HG03045 (cell line): ENCODE measurements around the gene PTGS1.
"Not testable (repeated sequence)": the region's sequence is repeated elsewhere in the genome, so short reads cannot be mapped to it uniquely, and the experiment has no call there.

Experiments used
- ATAC-seq: cut with Tn5 transposase; IDR thresholded peaks from one replicate; pipeline ENCODE4 v1.9.1; 2021; ENCODE audit warnings: mild to moderate bottlenecking, moderate library complexity; ENCODE audit not compliant: unreplicated experiment

PTGS1 gene

GRCh38 chr9:122394265-122395125 lies 23.7 kb downstream of the PTGS1 start:
- no peak for ATAC-seq

DNA sequence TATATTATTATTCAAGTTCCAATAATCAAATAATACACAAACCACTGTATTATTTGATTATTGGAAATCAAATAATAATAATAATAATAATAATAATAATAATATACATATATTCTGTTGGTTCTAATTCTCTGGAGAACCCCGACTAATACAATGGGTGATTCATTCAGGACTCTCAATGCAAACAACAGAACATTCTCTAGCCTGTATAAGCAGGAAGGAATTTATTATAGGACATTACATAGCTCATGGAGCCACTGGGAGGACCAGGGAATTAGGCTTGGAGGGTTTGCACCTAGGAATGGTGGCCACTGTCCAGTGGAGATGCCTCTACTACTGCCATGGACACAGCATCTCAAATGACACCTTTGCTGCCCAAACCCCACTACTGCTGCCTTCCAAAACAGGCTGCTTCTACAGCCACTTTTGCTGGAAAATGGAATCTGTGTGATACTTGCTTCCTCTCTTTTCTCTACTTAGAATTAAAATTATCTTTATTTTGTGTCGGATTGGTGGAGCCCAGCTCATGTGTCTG lies 25.9 kb downstream of the PTGS1 start:
- no peak for ATAC-seq

DNA sequence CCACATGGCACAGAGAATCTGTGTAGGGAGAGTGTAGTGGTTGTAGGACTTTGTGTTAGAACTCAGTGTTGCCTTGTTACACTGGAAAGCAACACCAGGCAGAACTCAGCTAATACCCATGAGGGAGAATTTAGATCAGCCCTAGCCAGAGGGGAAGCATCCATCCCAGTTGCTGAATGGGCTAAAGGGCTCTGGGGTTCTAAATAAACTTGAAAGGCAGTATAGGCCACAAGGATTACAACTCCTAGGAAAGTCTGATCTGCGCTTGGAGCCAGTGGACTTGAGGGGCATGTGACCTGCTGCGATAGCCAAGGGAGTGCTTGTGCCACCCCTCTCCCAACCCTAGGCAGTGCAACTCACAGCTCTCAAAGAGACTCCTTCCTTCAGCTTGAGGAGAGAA lies 26.9 kb downstream of the PTGS1 start:
- no peak for ATAC-seq

GRCh38 chr9:122398371-122398924 lies 27.6 kb downstream of the PTGS1 start:
- no peak for ATAC-seq

DNA sequence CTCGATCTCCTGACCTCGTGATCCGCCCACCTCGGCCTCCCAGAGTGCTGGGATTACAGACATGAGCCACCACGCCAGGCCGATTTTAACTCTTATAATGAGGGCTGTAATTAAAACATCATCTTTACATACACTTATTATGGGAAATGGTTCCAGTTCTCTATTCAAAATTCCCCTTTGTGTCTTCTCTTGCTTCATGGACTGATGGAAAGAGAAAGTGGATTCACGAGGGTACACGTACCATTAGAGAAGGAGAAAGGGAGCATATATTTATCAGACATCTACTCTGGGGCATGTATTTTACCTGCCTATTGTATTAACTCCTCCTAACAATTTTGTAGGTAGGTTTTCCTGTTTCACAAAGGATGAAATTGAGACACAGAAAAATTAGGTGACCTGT lies 31.1 kb downstream of the PTGS1 start:
- ATAC-seq = no peak

- ATAC-seq = no peak
These were observed 31.6 kb downstream of the PTGS1 start for GRCh38 chr9:122402403-122402871.

GRCh38 chr9:122402874-122403273 lies 32.0 kb downstream of the PTGS1 start:
- no peak for ATAC-seq

DNA sequence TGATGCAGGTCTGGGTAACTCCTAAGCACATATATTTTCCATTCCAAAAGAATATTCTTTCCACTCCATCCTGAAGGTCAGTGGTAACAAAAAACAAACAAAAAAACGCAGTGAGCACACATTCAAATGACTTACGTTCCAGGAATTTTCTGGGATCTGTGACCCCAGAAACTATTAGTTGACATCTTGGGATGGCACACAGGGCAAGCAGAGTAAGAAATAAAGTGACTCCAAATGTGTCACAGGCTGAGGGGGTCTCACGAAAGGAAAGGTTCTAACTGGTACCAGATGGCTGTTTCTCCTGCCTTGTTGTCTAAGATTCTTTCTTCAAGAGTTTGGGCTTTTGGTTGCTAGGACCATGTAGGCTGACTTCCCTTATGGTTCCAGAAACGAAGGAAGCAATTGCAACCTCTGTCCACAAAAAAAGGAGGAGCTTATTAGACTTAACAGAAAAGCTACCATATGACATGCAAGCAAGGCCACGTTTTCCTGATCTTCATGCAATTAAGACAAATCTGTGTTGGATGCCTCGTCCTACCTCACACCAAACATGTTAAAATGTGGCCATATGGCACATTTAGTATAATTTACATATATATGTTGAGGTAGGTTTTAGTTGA lies 32.7 kb downstream of the PTGS1 start:
- no peak for ATAC-seq

- not testable (repeated sequence) for ATAC-seq
These were observed 34.7 kb downstream of the PTGS1 start for GRCh38 chr9:122405304-122406069.

DNA sequence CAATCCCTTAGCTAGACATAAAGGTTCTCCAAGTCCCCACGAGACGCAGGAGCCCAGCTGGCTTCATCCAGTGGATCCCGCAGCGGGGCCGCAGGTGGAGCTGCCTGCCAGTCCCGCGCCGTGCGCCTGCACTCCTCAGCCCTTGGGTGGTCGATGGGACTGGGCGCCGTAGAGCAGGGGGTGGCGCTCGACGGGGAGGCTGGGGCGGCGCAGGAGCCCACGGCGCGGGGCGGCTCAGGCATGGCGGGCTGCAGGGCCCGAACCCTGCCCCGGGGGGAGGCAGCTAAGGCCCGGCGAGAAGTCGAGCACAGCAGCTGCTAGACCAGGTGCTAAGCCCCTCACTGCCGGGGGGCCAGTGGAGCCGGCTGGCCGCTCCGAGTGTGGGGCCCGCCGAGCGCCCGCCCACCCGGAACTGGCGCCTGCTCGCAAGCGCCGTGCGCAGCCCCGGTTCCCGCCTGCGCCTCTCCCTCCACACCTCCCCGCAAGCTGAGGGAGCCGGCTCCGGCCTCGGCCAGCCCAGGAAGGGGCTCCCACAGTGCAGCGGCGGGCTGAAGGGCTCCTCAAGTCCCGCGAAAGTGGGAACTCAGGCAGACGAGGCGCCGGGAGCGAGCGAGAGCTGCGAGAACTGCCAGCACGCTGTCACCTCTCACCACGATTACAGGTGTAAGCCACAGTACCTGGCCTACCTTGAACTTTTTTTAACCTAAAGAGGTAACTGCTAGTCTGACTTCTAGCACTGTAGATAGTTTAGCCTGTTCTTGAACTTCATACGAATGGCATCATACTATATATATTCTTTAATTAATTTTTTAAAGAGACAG lies 35.5 kb downstream of the PTGS1 start:
- no peak for ATAC-seq

DNA sequence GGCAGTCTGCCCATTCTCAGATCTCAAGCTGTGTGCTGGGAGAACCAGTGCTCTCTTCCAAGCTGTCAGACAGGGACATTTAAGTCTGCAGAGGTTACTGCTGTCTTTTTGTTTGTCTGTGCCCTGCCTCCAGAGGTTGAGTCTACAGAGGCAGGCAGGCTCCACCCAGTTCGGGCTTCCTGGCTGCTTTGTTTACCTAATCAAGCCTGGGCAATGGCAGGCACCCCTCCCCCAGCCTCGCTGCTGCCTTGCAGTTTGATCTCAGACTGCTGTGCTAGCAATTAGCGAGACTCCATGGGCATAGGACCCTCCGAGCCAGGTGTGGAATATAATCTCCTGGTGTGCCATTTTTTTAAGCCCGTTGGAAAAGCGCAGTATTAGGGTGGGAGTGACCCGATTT lies 43.3 kb downstream of the PTGS1 start:
- not testable (repeated sequence) for ATAC-seq

DNA sequence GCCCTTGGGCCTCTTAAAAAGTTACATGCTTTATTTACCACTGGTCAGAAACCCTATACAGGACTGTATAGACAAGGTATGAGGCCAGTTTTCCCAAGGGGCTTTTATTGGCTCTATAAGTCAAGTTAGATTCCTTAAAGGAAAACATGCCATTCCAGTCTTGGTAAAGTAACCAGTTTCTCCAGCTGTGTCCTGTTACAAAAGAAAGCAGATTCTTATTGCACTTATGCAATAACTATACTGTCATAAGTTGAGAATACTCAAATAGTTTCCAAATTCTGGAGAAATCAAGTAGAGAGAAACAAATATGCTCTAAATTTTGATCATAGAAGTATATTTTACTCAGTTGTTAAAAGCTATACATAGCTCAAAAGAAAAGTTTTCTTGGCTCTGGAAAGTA lies 47.2 kb downstream of the PTGS1 start:
- ATAC-seq = no peak

GRCh38 chr9:122420315-122420714 lies 49.5 kb downstream of the PTGS1 start:
- no peak for ATAC-seq

GRCh38 chr9:122425087-122425486 lies 54.3 kb downstream of the PTGS1 start:
- ATAC-seq = no peak

DNA sequence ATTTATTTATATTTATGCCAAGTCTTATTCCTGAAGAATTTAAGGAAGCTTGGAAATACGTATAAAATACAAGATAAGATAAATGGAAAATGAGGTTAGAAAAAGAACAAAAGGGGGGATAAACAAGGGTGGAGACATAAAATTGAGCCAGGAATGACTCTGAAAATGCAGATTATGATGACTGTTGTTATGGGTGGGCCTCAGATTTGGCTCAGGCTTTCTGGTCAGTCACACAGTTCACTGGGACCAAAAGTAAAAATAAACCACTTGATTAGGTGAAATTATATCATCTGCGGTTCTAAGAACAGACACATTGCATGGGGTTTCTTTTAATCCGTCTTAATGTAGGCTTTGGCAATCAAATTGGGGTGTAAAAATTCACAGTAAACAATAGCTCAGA lies 55.9 kb downstream of the PTGS1 start:
- no peak for ATAC-seq

GRCh38 chr9:122442568-122442967 lies 71.7 kb downstream of the PTGS1 start:
- ATAC-seq = no peak

- ATAC-seq = no peak
These were observed 73.4 kb downstream of the PTGS1 start for GRCh38 chr9:122444041-122444733.
